HG03469 (cell line): ENCODE data around the gene SLC35F3.

Experiments
- ATAC-seq: cut with Tn5 transposase; IDR thresholded peaks from one replicate; pipeline ENCODE4 v1.9.1; 2021; ENCODE audit warnings: mild to moderate bottlenecking, moderate library complexity, moderate number of reproducible peaks; ENCODE audit not compliant: unreplicated experiment

SLC35F3 gene

DNA sequence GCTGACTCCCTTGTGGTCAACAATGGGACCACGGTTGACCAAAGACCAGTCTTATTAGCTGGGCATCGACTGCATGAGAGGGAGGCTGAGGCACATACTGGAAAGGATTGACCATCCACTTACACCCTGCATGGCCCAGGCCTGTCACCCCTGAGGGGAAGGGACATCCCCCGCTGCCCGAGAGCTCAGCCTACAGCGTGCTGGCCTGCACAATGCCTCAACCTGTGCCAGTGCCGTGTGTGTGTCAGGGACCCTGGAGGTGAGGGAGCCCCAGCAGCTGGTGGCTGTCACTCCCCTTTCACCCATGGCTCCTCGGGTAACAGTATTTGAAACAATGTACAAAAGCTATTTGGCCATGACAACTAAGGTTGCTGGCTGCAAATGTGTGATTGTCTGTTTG lies 67.3 kb downstream of the SLC35F3 start:
- no peak for ATAC-seq

DNA sequence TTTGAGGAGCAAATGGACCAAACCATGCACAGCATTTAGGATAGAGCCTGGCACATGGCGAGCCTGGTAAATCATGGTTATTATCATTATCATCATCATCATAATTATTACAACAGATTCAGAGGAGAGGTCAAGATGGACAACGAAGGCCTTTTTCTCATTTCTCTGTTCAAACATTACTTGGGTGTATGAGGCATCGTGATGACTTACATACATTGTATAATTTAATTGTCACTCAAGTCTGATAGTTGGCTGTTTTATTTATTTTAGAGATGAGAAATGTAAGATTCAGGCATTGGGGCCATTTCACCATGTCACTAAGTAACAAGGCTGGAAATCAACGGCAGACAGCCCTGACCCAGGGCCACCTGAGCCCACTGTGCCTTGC lies 68.1 kb downstream of the SLC35F3 start:
- no peak for ATAC-seq

DNA sequence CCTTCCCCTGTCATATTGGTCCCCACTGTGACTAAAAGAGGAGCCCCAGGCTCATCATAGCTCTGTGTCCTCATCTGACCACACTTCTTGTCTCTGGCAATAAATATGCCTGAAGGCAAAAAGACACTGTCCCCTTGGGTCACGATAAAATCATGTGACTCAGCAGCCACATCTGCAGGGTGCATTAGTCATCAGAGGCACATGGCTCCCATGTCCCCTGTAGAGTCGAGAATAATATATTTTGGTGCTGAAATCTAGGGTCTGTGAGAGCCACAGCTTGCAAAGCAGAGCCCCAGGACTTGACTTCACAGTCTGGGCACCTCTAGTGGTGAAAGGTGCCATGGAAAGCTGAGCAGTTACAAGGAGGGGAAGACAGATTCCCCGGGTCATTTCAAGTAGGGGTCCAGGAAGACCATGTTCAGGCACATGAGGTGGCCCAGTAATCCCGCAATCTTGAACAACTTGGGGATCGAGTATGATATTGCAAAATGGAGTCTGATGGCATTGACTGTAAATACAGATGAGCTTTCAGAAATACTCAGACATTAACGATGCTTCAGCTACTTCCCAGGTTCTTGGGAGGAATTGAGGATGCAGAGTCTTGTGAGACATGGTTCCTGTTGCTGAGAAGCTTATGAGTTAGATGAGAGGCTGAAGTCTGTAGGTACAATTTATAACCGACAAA lies 68.6 kb downstream of the SLC35F3 start:
- no peak for ATAC-seq

DNA sequence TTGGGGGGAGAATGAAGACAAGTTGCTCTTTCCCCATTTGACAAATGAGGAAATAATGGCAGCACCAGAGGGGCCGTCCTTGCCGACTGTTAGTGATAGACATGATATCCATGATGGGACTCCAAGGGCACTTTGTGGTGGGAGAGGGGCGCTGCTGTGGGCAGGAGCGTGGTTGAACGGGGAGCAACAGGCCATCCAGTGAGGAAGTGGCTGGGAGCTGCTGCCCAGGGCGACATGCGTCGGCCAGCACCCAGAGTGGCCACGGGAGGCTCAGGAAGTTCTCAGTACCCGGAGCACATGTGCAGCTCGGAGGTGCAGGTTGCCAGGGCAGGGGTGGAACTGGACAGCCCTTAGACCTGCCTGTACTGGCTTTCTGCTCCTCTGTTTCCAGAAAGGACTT lies 71.0 kb downstream of the SLC35F3 start:
- ATAC-seq = no peak

DNA sequence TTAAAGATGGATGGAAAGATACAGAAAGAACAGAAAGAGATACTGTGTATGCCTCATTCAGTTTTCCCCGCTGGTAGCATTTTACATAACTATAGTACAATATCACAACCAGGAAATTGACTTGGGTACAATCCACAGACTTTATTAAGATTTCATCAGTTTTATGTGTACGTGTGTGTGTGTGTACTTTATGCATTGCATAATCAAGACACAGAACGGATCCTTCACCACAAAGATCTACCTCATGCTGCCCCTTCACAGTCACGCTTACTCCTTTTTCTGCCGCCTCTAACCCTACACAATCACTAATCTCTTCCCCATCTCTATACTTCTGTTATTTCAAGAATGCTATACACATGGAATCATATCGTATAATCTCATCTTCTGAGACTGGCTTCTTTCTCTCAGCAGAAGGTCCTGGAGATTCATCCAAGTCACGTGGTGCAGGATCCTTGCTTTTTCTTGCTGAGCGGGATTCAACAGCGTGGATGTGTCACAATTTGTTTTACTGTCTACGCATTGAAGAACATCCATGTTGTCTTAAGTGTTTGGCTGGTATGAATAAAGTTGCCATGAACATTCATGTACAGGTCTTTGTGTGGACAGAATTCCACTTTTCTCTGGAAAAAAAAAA lies 76.7 kb downstream of the SLC35F3 start:
- ATAC-seq = no peak

DNA sequence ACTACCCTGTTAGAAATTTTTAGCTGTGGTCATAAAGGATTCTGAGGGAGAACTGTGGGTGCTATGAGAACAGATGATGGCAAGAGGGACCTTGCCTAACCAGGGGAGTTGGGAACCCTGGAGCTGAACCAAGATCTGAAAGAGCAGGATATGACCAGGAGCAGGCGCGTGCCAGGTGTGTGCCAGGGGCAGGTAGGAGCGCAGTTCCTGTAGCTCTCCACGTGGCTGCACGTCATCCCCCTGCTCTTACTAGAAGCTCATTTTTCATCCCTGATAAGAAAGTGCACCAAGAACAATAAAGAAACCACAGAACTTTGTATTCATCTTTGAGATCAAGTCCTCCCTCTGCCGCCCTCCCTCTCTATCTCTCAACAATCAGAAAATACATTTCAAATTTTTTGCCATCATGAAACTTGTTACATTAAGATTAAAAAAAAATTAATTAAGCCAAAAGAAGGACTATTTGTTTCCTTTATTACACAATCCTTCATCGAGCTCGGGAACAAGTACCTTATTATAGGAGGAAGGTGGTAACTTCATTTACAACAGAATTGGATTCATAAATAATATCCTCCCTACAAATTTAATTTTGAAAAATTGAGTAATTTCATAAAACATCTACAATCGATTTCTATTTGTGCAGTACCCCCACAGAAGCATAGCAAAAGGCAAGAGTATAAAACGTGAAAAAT lies 78.5 kb downstream of the SLC35F3 start:
- no peak for ATAC-seq

DNA sequence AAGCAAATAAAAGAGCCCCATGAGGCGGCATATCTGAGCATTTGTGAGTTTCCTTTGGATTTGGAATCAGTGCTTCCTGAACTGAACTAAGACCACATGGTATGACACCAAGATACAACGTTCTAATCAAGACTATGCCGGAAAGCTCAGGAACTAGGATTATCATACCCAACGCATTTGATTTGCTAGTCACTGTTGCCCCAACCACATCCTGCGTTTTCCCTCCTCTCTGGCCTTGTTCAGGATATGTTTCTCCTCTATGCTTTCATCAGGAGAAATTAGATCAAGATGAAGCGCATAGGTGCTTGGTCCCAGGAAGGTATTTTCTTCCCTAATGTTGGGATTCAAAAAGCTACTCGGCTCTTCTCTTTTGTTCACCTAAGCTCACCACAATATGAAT lies 79.3 kb downstream of the SLC35F3 start:
- no peak for ATAC-seq

DNA sequence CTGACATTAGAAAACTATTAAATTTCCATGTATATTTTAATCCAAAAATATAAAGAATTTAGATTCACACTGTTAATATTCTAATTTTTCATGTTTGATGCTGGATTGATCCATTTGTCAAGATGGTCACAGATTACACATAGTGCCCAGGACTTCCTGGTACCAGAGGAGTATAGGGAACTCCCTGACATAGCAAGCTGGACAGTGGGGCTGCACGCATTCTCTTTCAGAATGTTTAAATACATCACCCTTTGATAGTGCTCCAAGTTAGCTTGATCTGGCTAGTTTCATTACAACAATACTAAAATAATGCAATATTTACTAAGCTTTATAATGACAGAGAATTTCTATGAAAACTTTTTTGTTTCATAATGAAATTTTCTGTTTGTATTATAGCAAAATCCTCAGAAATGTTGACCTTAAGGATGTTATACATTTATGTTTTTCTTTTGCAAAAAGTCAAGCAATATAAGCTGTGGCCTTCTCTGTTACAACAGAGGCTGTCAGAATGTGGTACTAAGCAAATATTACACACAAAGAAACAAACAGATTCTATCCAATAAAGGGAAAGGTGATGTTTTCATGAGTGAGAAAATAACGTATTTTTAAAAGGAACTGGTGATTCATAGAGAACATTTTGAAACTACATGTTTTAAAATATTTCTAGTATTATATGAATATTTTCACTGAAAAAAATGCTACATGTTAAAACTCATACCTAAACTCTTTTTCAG lies 84.7 kb downstream of the SLC35F3 start:
- ATAC-seq = no peak

DNA sequence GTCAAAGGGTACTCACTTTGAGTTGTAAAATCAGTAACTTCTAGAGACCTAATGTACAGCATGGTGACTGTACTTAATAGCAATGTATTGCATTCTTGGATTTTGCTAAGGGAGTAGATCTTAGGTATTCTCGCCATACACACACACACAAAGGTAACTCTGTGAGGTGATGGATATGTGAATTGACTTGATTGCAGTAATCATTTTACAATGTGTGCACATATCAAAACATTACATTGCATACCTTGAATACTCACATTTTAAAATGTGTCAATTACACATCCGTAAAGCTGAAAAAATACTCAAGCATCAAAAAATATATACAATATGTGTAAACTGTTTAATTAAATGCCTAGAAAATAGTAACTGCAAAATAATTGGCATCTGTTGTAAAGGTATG lies 86.0 kb downstream of the SLC35F3 start:
- no peak for ATAC-seq

DNA sequence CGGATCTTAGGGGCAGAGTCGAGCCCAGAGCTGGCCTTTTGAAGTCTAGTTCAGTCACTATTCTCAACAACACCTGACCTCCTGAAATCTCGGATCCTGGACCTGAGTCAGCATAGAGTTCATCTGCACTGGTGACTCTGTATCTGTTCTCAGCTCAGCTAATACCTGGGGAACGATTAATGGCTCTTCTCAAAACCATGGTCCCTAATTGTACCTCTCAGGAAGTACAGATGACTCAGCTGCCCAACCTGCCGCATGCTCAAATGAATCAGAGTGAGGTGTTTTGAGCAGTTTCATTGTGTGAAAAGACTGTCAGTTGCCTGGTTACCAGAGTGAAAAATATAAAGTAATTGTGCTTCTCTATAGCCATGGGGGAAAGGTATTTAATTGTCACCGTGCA lies 89.2 kb downstream of the SLC35F3 start:
- ATAC-seq = no peak

DNA sequence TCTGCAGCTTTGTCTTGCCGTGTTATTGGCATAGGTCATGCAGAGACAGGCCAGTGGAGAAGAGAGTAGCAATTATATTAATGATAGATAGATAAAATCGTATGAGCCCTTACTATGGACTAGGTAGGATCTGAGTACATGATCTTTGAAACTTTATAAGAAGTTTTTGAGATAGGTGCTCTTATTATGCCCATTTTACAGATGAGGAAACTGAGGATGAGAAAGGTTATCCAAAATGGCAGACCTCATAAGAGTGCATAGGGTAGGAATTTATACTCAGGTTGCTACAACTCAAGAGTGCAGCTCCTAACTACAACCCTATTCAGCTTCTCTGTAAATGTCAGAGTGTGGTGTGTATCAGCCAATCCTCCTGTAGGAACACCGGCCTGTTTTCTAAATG lies 89.6 kb downstream of the SLC35F3 start:
- ATAC-seq = no peak

DNA sequence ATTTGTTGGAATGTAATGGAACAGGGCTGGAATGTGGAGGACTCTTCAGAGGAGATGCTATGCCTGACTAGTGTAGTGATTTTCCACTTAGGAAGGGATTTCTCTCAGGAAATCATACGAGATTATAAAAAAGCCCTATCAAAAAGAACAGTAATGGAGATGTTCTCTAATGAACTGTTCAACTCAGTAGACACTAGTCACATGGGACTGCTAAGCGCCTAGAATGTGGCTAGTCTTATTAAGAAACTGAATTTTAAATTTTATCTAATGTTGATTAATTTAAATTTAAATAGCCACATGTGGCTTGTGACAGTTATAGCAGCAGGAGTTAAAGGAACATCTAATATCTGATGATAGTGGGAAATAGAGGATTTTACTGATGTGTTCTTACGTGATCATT lies 94.0 kb downstream of the SLC35F3 start:
- ATAC-seq = no peak

DNA sequence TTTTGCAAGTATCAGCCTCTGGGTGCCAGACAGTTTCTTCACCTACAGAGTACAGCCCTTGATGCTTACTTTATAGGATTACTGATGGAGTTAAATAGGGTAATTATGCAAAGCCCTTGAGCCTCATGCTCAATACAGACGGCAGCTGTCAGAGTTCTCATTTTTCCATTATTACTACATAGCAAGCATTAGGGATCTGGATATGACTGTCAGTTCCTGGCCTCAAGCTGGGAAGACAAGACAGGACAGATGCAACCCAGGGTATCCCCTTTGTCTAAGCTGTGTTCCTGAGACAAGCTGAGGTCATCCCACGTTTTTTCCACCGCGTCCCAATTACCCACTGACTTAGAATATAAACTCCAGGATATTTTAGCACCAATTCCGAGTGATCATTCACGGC lies 94.4 kb downstream of the SLC35F3 start:
- ATAC-seq = no peak

DNA sequence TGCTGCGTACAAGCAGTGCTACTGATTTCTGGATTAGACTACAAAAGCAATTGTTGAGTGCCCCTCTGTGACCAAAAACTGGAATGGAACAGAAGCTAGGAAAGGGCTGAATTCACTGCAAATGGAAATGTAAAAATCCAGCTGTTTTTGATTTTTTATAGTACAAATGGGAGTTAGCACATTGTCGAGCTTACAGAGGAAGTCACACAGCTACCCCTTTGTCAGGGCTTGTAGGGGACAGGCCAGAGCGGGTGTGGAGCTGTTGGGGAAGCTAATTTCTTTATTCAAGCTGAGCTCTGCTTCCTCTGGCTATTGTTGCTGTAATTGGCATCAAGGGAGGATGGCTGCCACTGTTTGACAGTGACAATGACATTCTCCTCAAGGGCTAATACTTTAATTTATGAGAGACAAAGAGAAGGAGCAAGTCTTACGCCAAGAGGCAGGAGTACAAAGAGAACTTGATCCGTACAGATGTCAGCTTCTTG lies 96.1 kb downstream of the SLC35F3 start:
- no peak for ATAC-seq

DNA sequence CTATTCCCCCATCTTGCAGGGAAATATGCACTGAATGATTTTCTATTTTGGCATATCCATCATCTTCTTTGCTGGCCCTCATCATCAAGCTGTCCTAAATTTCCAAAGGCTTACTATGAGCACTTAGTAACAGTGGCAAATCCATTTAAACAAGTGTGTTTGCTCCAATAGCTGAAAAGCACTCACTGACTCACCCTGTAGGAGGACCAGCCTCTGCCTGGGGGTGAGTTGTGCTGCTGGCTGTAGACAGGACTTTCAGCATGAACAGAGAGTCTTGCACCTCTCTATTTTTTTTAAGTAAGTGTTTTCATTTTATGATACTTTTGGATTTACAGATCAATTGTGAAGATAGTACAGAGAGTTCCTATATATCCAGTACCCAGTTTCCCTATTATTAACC lies 97.3 kb downstream of the SLC35F3 start:
- ATAC-seq = no peak

DNA sequence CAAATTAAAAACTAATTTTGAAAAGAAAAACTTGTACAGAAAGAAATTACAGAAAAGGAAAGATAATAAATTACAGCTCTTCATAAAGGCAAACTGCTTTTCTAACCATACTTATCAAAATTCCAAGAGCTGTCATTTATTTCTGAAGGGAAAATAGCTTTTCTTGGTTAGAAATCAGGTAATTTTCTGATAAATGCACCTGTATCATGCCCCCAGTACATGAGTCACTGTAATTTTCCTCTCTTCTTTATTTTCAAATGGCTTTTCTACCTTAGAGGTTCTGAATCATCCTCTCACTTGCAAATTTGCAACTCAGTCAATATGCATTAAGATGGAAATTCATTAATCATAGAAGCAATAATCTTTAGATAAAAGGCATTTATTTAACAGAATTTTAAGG lies 100.1 kb downstream of the SLC35F3 start:
- ATAC-seq = no peak

DNA sequence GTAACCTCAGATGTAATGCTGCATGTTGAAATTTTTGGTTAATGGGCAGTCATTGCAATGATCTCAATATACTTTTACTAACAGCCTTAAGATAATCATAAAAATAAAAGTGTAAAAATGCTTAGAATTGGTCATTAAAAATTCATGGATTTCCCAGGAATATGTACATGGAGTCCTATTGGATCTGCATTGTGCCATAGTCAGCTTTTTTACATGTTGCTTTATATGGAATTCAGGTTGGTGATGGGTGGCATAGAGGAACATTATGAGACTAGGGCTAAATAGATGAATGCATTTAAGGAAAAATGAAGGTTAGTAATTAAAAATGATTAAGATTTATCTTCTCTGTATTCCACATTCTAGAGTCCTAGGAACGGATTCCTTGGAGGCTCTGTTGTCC lies 103.2 kb downstream of the SLC35F3 start:
- ATAC-seq = no peak

DNA sequence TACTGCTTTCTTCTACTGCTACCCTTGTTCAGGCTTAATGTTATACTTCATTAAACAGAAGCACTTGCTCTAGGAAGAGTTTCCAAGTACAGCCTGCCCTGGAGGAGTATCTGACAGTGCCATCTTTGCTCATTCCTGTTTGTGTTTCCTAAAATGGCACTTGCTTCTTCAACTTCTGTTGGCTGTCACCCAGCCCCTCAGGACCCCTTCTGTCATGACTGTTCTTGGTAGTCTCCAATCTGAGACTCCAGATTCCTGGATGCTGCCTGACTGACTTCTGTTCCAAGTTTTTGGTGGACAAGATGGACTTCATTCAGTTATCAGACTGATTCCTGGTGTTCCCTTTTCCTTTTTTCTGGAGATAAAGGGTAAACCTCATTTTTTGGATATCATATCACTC lies 104.1 kb downstream of the SLC35F3 start:
- ATAC-seq = no peak

DNA sequence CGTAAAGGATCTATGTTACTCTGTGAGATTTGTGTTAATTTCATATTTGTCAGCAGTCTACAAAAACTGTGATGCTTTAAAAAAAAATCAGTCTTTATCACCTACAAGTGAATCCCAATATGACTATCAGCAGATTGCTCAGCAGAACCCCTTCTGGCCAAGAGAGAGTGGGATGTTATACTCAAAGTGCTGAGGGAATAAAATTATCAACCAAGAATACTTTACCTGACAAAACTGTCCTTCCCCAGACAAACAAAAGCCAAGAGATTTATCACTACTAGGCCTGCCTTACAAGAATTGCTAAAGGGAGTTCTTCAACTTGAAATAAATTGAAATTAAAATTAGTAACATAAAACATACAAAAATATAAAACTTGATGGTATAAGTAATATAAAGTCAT lies 105.2 kb downstream of the SLC35F3 start:
- ATAC-seq = no peak

DNA sequence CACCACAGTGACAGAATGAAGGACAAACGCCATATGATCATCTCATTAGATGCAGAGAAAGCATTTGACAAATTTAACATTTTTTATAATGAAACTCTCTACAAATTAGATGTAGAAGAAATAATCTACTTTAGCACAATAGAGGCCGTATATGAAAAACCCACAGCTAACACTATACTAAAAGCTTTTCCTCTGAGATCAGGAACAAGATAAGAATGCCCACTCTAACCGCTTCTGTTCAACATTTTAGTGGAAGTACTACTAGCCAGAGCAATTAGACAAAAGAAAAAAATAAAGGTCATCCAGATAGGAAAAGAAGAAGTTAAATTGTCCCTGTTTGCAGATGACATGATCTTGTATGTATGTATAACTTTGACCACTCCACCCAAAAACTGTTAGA lies 109.7 kb downstream of the SLC35F3 start:
- ATAC-seq = no peak

DNA sequence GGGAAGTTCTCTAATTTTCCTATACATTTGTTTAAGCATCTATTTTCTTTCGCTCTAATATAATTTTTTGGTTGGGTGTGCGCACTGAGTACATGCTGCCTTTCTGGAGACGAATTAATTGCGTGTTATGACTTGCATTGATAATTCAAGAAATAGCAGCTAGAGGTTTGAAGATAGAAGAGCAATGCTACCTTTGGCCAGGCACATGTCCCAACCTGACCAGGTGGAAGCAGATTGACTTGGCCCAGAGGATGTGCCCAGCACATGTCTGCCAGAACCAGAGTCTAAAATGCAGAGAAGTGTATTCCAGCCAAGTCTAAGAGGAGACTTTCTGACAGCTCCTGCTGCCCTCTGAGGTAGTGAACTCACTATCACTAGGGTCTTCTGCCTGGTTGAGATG lies 114.3 kb downstream of the SLC35F3 start:
- no peak for ATAC-seq

DNA sequence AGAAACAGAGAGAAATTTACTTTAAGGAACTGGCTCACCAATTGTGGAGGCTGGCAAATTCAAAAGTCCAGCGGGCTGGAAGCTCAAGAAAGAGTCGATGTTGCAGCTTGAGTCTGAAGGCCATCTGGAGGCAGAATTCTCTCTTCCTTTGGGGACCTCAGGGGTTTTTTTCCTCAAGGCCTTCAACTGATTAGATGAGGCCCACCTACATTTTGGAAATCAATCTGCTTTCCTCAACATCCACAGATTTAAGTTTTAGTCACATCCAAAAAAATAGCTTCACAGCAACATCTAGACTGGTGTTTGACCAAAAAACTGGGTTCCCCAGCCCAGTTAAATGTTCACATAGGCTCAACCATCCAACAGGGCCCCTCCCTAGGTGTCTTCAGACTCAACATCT lies 114.9 kb downstream of the SLC35F3 start:
- ATAC-seq = no peak
